ENCODE measurements around the gene CTNNBL1. TPM values are rescaled to one million over a fixed set of nuclear protein-coding genes. Genes with fewer than 3 reads are reported as not detected.

Gene CTNNBL1
- total and polyA plus RNA-seq, 8 donors = 14.8 to 34.9 (median 21.3) TPM

DNA sequence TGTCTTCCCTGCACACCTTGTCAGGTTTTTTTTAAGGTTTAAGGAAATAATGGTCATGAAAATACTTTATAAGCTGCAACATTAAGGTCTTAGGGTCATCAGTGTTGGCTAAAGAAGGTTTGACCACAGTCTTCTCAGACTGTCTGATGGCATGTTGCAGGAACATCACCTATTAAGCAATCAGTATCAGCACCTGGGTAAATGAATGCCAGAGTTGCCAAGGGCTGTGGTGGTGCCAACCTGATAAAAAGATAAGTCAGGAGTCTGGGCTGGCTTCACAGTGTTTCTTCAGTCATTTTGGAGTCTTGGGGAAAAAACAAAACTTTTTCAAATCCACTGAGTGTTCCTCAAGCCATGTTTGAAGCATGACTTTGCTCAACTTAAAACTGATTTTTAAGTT lies 147.6 kb downstream of the CTNNBL1 start:
- no peaks in the 10 kb centered on the region for H3K9me3 ChIP-seq
- DNase-seq (no peak), FAIRE-seq (no peak), ATAC-seq (no peak)
- H3K36me3 ChIP-seq = peaks cover 0 to 6% (median 4%) of the 10 kb centered on the region in 3 donors
- H3K4me1 ChIP-seq = peaks cover 0 to 7% (median 6%) of the 10 kb centered on the region in 3 donors
- intact Hi-C loops (cut with DNase I) = no loop called here
- H3K27ac ChIP-seq = no peak overlapping the region
- H3K27me3 ChIP-seq = no peaks in the 10 kb centered on the region
- no peak overlapping the region for H3K4me3 ChIP-seq
- no peak for TF ChIP-seq CTCF (IDR thresholded peaks at IDR 0.05)

DNA sequence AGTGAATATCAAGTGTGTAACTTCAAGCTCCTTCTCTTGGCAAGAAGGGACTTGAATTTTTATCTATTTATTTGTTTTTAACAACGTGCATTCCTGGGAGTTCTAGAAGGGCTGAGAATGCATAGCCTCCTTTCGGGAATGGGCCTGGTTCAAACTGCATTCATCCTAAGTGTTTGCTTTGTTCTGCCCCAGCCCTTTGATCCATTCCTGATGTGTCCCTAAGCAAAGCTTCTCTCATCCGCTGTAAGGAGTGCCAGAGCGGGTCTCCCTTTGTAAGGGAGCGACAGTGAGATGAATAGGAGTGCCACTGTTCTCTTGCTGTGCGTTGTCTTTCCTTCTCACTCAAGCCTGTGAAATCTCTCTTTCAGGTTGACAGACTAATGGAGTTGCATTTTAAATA lies 148.1 kb downstream of the CTNNBL1 start:
- intact Hi-C loops (cut with DNase I) = no loop called here
- H3K36me3 ChIP-seq = peaks cover 0 to 6% (median 4%) of the 10 kb centered on the region in 3 donors
- ATAC-seq (no peak), FAIRE-seq (no peak), DNase-seq (no peak)
- no peak overlapping the region for H3K4me3 ChIP-seq
- peaks cover 0 to 7% (median 6%) of the 10 kb centered on the region in 3 donors for H3K4me1 ChIP-seq
- no peaks in the 10 kb centered on the region for H3K27me3 ChIP-seq
- 91 to 96% methylated on average over 6 of the region's 6 CpGs for WGBS, 2 donors
- H3K9me3 ChIP-seq = no peaks in the 10 kb centered on the region
- no peak overlapping the region for H3K27ac ChIP-seq
- TF ChIP-seq CTCF (IDR thresholded peaks at IDR 0.05) = no peak

DNA sequence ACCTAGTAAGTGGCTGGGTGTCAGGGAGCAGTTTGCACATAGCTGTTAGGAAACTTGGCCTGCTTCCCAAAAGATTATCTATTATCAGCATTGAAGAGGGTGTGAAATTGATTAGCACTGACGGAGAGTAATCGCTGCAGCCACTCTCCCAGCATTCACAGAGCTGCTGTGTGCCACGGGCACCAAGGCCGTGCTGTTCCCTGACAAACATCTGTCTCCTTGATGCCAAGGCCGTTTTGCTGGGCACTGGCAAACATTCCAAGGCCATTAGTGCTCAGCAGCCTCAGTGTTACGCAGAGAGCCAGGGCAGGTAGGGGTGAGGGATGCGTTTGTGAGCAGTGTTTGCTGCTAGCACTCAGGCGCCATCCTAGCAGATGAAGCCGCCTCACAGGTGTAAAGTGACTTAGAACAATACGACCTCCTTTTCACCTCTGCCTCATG lies 151.4 kb downstream of the CTNNBL1 start:
- peak; percentile 66 to 95 (median 80) for ATAC-seq
- Histone ChIP-seq H3K27me3 (no peaks in the 10 kb centered on the region), H3K27ac (no peak overlapping the region), H3K4me3 (no peak overlapping the region), H3K4me1 (peaks cover 0 to 7% (median 6%) of the 10 kb centered on the region in 3 donors), H3K36me3 (peaks cover 0 to 6% (median 4%) of the 10 kb centered on the region in 3 donors), H3K9me3 (no peaks in the 10 kb centered on the region)
- TF ChIP-seq CTCF (IDR thresholded peaks at IDR 0.05) = no peak
- 25 to 33% methylated on average over 10 of the region's 10 CpGs for WGBS, 2 donors
- FAIRE-seq = no peak
- intact Hi-C loops (cut with DNase I) = no loop called here
- peak in 5 of 6 donors; percentile 20 to 67 (median 42) for DNase-seq

DNA sequence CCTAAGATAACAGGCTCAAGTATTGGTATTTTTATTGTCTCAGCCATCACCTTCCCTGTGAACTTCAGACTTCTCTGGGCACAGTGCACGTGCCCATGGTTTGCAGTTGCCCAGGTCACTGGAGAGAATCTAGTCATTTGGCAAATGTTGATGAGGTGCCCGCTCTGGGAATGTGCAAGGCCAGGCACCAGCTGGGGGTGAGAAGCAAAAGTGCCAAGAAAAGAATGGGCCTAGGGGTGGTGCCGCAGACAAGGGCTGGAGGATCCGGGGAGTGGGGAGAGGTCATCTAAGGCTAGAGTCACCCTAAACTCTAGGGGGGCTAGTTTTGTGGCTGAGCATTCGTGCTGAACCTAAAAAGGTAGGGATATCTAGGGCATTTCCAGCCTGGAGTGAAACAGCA lies 152.0 kb downstream of the CTNNBL1 start:
- Histone ChIP-seq H3K4me1 (peaks cover 0 to 7% (median 6%) of the 10 kb centered on the region in 3 donors), H3K36me3 (peaks cover 0 to 6% (median 4%) of the 10 kb centered on the region in 3 donors), H3K9me3 (no peaks in the 10 kb centered on the region), H3K4me3 (no peak overlapping the region), H3K27me3 (no peaks in the 10 kb centered on the region), H3K27ac (no peak overlapping the region)
- intact Hi-C loops (cut with DNase I) = no loop called here
- FAIRE-seq (no peak), ATAC-seq (peak in 2 of 4 donors; percentile 21 to 37), DNase-seq (no peak)
- TF ChIP-seq CTCF (IDR thresholded peaks at IDR 0.05) = no peak
- 81 to 93% methylated on average over 5 of the region's 5 CpGs for WGBS, 2 donors

GRCh38 chr20:37846573-37846972 lies 152.7 kb downstream of the CTNNBL1 start:
- TF ChIP-seq CTCF (IDR thresholded peaks at IDR 0.05) = no peak
- ATAC-seq (no peak), FAIRE-seq (no peak), DNase-seq (no peak)
- H3K4me1 ChIP-seq = peaks cover 0 to 7% (median 6%) of the 10 kb centered on the region in 3 donors
- H3K27me3 ChIP-seq = no peaks in the 10 kb centered on the region
- peaks cover 0 to 6% (median 4%) of the 10 kb centered on the region in 3 donors for H3K36me3 ChIP-seq
- intact Hi-C loops (cut with DNase I) = no loop called here
- H3K27ac ChIP-seq = no peak overlapping the region
- 91 to 93% methylated on average over 4 of the region's 4 CpGs for WGBS, 2 donors
- H3K9me3 ChIP-seq = no peaks in the 10 kb centered on the region
- no peak overlapping the region for H3K4me3 ChIP-seq
